HG02973 (cell line): ENCODE data around the gene CLSTN1.
A peak's percentile ranks its signal among the peaks of the same experiment; 100 is the strongest.
"Not testable (repeated sequence)": the region's sequence is repeated elsewhere in the genome, so short reads cannot be mapped to it uniquely, and the experiment has no call there.

Experiments used
- ATAC-seq: cut with Tn5 transposase; IDR thresholded peaks from one replicate; pipeline ENCODE4 v1.9.1; 2021; ENCODE audit warnings: moderate library complexity; ENCODE audit not compliant: unreplicated experiment

CLSTN1 gene

GRCh38 chr1:9801909-9802308, 21.9 kb downstream of the CLSTN1 start:
- no peak for ATAC-seq

GRCh38 chr1:9798236-9799130, 25.3 kb downstream of the CLSTN1 start:
- ATAC-seq: no peak

- no peak for ATAC-seq
Observed at GRCh38 chr1:9797049-9797448, 26.7 kb downstream of the CLSTN1 start.

GRCh38 chr1:9794081-9794480, 29.7 kb downstream of the CLSTN1 start:
- no peak for ATAC-seq

- no peak for ATAC-seq
Observed at GRCh38 chr1:9793291-9793690, 30.5 kb downstream of the CLSTN1 start.

- ATAC-seq: no peak
Observed at GRCh38 chr1:9792156-9793042, 31.4 kb downstream of the CLSTN1 start.

GRCh38 chr1:9789700-9790099, 34.1 kb downstream of the CLSTN1 start:
- not testable (repeated sequence) for ATAC-seq

GRCh38 chr1:9787702-9788101, 36.1 kb downstream of the CLSTN1 start:
- ATAC-seq: peak; percentile 64

GRCh38 chr1:9785406-9785805, 38.4 kb downstream of the CLSTN1 start:
- ATAC-seq: no peak

GRCh38 chr1:9784508-9785133, 39.1 kb downstream of the CLSTN1 start:
- ATAC-seq: no peak

GRCh38 chr1:9782897-9783296, 40.9 kb downstream of the CLSTN1 start:
- ATAC-seq: no peak

GRCh38 chr1:9782116-9782751, 41.5 kb downstream of the CLSTN1 start:
- ATAC-seq: no peak

- ATAC-seq: no peak
Observed at GRCh38 chr1:9780554-9781110, 43.1 kb downstream of the CLSTN1 start.

GRCh38 chr1:9778905-9779304, 44.9 kb downstream of the CLSTN1 start:
- no peak for ATAC-seq

- ATAC-seq: no peak
Observed at GRCh38 chr1:9776685-9777084, 47.1 kb downstream of the CLSTN1 start.

GRCh38 chr1:9774712-9775679, 48.8 kb downstream of the CLSTN1 start:
- no peak for ATAC-seq

- ATAC-seq: no peak
Observed at GRCh38 chr1:9770298-9770697, 53.5 kb downstream of the CLSTN1 start.

- no peak for ATAC-seq
Observed at GRCh38 chr1:9768983-9769382, 54.8 kb downstream of the CLSTN1 start.

- ATAC-seq: no peak
Observed at GRCh38 chr1:9767964-9768668, 55.6 kb downstream of the CLSTN1 start.
